Measurements from ENCODE around the gene IQCK.

Gene IQCK

GRCh38 chr16:19846436-19846835 lies 128.4 kb downstream of the IQCK start:
- TF ChIP-seq, protein P1, sequence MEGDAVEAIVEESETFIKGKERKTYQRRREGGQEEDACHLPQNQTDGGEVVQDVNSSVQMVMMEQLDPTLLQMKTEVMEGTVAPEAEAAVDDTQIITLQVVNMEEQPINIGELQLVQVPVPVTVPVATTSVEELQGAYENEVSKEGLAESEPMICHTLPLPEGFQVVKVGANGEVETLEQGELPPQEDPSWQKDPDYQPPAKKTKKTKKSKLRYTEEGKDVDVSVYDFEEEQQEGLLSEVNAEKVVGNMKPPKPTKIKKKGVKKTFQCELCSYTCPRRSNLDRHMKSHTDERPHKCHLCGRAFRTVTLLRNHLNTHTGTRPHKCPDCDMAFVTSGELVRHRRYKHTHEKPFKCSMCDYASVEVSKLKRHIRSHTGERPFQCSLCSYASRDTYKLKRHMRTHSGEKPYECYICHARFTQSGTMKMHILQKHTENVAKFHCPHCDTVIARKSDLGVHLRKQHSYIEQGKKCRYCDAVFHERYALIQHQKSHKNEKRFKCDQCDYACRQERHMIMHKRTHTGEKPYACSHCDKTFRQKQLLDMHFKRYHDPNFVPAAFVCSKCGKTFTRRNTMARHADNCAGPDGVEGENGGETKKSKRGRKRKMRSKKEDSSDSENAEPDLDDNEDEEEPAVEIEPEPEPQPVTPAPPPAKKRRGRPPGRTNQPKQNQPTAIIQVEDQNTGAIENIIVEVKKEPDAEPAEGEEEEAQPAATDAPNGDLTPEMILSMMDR (IDR thresholded peaks at IDR 0.05; ENCODE audit: insufficient read depth, low read depth, low read length, missing control alignments): no peak
- H3K4me3 ChIP-seq (ENCODE audit: low read length): no peak overlapping the region
- DNase-seq (ENCODE audit: low read depth): no peak

GRCh38 chr16:19848756-19849155 lies 130.7 kb downstream of the IQCK start:
- no peak for DNase-seq (ENCODE audit: low read depth)
- H3K4me3 ChIP-seq (ENCODE audit: low read length): no peak overlapping the region
- TF ChIP-seq, protein P1 (IDR thresholded peaks at IDR 0.05; ENCODE audit: insufficient read depth, low read depth, low read length, missing control alignments): no peak

DNA sequence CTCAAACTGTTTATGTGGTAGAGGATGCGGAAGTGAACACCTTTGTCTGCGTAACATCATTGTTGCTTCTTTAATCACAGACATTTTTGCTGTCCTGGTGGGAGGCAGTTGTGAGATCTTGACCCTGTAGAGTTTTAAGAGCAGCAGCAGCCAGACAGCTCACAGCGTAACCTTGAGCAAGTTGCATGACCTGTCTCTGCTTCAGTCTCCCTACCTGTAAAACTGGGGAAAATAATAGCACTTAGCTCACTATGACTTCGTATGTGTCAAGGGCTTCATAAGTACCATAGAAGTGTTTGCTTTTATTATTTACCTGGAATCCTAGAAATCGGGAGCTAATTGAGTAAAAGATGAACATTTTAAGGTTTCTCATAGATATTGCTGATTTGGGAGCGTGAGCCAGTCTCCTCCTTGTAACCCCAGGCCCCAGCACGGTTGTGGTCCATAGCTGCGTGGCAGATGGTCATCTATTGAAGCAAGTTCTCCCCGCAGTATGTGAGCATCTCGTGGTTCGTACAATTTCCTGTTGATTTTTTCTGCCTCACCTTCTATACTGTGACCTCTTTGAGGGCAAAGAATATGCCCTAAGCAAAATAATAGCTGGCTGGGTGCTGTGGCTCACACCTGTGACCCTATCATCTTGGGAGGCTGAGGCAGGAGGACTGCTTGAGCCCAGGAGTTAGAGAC lies 132.2 kb downstream of the IQCK start:
- TF ChIP-seq, protein P1 (IDR thresholded peaks at IDR 0.05; ENCODE audit: insufficient read depth, low read depth, low read length, missing control alignments): no peak
- no peak for DNase-seq (ENCODE audit: low read depth)
- H3K4me3 ChIP-seq (ENCODE audit: low read length): no peak overlapping the region

- TF ChIP-seq, protein P1 (IDR thresholded peaks at IDR 0.05; ENCODE audit: insufficient read depth, low read depth, low read length, missing control alignments): no peak
- H3K4me3 ChIP-seq (ENCODE audit: low read length): no peak overlapping the region
- DNase-seq (ENCODE audit: low read depth): no peak
Measured at GRCh38 chr16:19851476-19851875, 133.4 kb downstream of the IQCK start.

- TF ChIP-seq, protein P1 (IDR thresholded peaks at IDR 0.05; ENCODE audit: insufficient read depth, low read depth, low read length, missing control alignments): no peak
- DNase-seq (ENCODE audit: low read depth): no peak
Measured at GRCh38 chr16:19853132-19853741, 135.2 kb downstream of the IQCK start.

GRCh38 chr16:19853742-19854542 lies 135.9 kb downstream of the IQCK start:
- TF ChIP-seq, protein P1 (IDR thresholded peaks at IDR 0.05; ENCODE audit: insufficient read depth, low read depth, low read length, missing control alignments): no peak
- no peak overlapping the region for H3K4me3 ChIP-seq (ENCODE audit: low read length)
- DNase-seq (ENCODE audit: low read depth): no peak

More at GRCh38 chr16:19853132-19853741, 135.2 kb downstream of the IQCK start:
- no peak overlapping the region for H3K4me3 ChIP-seq (ENCODE audit: low read length)

All from epithelial cell of esophagus (primary cell).